ENCODE measurements around the gene FAM216B.
"Not testable (repeated sequence)": the region's sequence is repeated elsewhere in the genome, so short reads cannot be mapped to it uniquely, and the experiment has no call there.

FAM216B gene

DNA sequence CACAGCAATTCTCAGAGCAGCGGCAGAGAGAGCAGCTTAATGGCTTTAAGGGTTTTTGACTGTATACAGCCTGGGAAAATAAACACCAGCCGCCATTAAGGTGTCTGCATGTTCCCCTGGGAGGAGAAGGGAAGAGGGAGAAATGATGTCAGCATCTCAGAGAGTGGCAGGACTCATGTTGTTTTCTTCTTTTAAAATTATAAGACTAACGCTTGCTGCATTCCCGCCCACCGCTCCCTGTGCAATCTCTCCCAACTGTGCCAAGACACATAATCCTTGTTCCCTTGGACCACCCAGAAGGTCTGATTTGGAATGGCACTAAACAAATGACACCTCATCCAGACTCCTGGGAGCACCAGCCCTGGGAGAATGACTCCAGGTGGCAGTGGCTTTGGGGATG lies 27.7 kb upstream of the FAM216B start:
- H3K36me3 ChIP-seq (ENCODE audit: insufficient read depth, low read length), result no peaks in the 10 kb centered on the region
- H3K4me1 ChIP-seq (ENCODE audit: insufficient read depth, low read length), result peaks cover 7% of the 10 kb centered on the region
- H3K27ac ChIP-seq (ENCODE audit: low read depth, low read length), result no peak overlapping the region
- H3K4me3 ChIP-seq (ENCODE audit: low read depth in 1 of 2, low read length in 2 of 2), result no peak overlapping the region
- no peak overlapping the region for H3K9ac ChIP-seq (ENCODE audit: low read length)
- H3K9me3 ChIP-seq (ENCODE audit: low read length), result no peaks in the 10 kb centered on the region
- no peaks in the 10 kb centered on the region for H3K27me3 ChIP-seq (ENCODE audit: control insufficient read depth in 1 of 2, insufficient read depth in 2 of 2, low read length in 2 of 2)

DNA sequence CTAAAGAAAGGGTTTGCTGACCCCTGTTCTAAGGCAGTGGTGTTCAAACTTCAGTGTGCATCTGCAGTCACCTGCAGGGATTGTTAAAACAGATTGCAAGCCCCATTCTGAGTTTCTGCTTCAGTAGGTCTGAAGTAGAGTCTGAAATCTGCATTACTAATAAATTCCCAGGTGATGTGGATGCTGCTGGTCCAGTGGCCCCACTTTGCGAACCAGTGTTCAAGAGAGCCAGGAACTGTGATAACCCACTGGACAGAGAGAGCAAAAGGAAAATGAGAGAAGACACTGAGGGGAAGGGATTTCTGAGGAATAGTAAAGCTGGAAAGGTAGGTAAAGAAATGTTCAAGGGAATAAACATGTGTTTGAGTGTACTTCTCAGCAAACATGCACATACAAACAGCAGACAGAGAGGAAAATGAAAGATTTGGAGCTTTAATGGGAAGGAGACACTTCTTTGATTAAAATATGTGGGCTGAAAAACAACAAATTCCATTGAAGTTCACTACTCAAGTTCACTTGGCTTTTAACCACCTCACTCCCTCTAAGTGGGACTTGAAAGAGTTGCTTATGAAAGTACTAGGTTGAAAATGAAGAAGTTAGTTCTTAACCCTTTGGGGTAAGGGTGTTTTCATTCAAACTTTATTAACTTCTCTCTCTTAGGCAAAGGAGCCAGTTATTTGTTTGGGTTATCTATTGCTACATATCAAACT lies 26.4 kb upstream of the FAM216B start:
- Histone ChIP-seq H3K27ac (ENCODE audit: low read depth, low read length) (no peak overlapping the region), H3K9me3 (ENCODE audit: low read length) (no peaks in the 10 kb centered on the region), H3K27me3 (ENCODE audit: control insufficient read depth in 1 of 2, insufficient read depth in 2 of 2, low read length in 2 of 2) (no peaks in the 10 kb centered on the region), H3K4me3 (ENCODE audit: low read depth in 1 of 2, low read length in 2 of 2) (no peak overlapping the region), H3K4me1 (ENCODE audit: insufficient read depth, low read length) (peaks cover 7% of the 10 kb centered on the region), H3K9ac (ENCODE audit: low read length) (no peak overlapping the region), H3K36me3 (ENCODE audit: insufficient read depth, low read length) (no peaks in the 10 kb centered on the region)

DNA sequence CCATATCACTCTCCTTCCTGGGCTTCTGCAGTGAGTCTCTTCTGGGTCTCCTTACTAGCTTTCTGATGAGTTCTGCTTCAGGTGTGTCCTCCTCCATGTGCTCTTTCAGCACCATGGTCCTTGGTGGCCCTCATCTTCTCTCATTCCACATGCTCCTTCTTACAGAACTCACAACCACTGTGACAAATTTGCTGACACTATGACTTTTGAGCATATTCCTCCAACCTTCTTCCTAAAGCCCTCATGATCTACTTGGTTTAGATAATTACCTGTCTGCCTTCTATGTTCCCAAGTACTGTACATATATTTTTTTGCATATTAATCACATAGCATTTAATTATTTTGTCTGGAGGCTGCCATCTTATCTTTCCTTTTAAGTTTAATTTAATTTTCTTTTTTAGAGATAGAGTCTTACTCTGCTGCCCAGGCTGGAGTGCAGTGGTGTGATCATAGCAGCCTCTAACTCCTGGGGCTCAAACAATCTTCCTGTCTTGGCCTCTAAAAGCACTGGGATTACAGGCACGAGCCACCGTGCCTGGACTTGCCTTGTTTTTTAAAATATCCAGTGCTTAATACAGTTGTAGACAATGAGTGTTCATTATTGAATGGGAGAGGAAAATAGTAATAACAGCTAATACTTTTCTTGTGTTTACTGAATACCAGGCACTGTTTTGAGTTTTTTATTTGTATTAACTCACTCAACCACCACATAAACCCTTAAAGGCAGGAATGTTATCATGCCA lies 23.5 kb upstream of the FAM216B start:
- no peak overlapping the region for H3K9ac ChIP-seq (ENCODE audit: low read length)
- no peaks in the 10 kb centered on the region for H3K4me1 ChIP-seq (ENCODE audit: insufficient read depth, low read length)
- H3K27me3 ChIP-seq (ENCODE audit: control insufficient read depth in 1 of 2, insufficient read depth in 2 of 2, low read length in 2 of 2), result no peaks in the 10 kb centered on the region
- H3K27ac ChIP-seq (ENCODE audit: low read depth, low read length), result no peak overlapping the region
- no peaks in the 10 kb centered on the region for H3K9me3 ChIP-seq (ENCODE audit: low read length)
- no peak overlapping the region for H3K4me3 ChIP-seq (ENCODE audit: low read depth in 1 of 2, low read length in 2 of 2)
- no peaks in the 10 kb centered on the region for H3K36me3 ChIP-seq (ENCODE audit: insufficient read depth, low read length)

DNA sequence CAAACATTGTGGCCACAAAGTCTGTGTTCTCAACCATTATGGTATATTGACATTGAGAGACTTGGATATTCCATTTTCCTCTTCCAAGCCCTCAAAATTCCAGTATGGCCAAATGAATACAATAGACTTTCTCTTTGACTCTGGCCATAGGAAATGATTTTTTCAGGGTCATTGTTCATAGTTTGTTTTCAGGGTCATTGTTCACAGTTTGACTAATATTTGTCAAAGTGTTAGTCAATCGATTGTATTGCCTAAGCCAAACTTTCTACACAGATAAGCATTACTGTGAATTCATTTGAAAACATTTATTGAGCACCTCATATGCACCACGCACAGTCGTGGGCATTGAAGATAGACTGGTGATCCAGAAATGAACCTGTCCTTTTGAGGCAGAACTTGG lies 22.9 kb upstream of the FAM216B start:
- no peak overlapping the region for H3K4me3 ChIP-seq (ENCODE audit: low read depth in 1 of 2, low read length in 2 of 2)
- H3K27ac ChIP-seq (ENCODE audit: low read depth, low read length), result no peak overlapping the region
- H3K27me3 ChIP-seq (ENCODE audit: control insufficient read depth in 1 of 2, insufficient read depth in 2 of 2, low read length in 2 of 2), result no peaks in the 10 kb centered on the region
- no peaks in the 10 kb centered on the region for H3K36me3 ChIP-seq (ENCODE audit: insufficient read depth, low read length)
- H3K4me1 ChIP-seq (ENCODE audit: insufficient read depth, low read length), result no peaks in the 10 kb centered on the region
- no peak overlapping the region for H3K9ac ChIP-seq (ENCODE audit: low read length)
- no peaks in the 10 kb centered on the region for H3K9me3 ChIP-seq (ENCODE audit: low read length)

- Histone ChIP-seq H3K9ac (ENCODE audit: low read length) (no peak overlapping the region), H3K9me3 (ENCODE audit: low read length) (no peaks in the 10 kb centered on the region), H3K27me3 (ENCODE audit: control insufficient read depth in 1 of 2, insufficient read depth in 2 of 2, low read length in 2 of 2) (no peaks in the 10 kb centered on the region), H3K36me3 (ENCODE audit: insufficient read depth, low read length) (no peaks in the 10 kb centered on the region), H3K4me1 (ENCODE audit: insufficient read depth, low read length) (no peaks in the 10 kb centered on the region), H3K4me3 (ENCODE audit: low read depth in 1 of 2, low read length in 2 of 2) (no peak overlapping the region), H3K27ac (ENCODE audit: low read depth, low read length) (no peak overlapping the region)
These were observed 20.4 kb upstream of the FAM216B start for GRCh38 chr13:42760951-42761350.

DNA sequence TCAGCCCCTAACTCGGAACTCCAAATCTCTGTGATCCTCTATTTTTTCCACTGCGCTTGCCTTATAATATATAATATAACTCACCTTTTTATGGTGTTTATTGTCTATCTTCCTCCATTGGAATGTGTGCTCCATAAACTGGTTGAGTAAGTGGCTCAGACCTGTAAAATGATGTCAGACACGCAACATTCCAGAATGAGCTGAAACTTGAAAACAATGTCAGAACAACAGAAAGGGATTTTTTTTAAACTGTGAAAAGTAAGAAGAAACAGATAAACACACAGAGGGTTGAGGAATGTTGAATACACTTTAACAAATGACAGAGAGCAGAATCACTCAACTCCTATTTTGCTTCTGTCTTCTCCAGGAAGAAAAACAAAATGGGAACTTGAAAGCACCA lies 19.1 kb upstream of the FAM216B start:
- Histone ChIP-seq H3K36me3 (ENCODE audit: insufficient read depth, low read length) (no peaks in the 10 kb centered on the region), H3K27ac (ENCODE audit: low read depth, low read length) (no peak overlapping the region), H3K9me3 (ENCODE audit: low read length) (no peaks in the 10 kb centered on the region), H3K4me1 (ENCODE audit: insufficient read depth, low read length) (no peaks in the 10 kb centered on the region), H3K4me3 (ENCODE audit: low read depth in 1 of 2, low read length in 2 of 2) (no peak overlapping the region), H3K27me3 (ENCODE audit: control insufficient read depth in 1 of 2, insufficient read depth in 2 of 2, low read length in 2 of 2) (no peaks in the 10 kb centered on the region), H3K9ac (ENCODE audit: low read length) (no peak overlapping the region)

DNA sequence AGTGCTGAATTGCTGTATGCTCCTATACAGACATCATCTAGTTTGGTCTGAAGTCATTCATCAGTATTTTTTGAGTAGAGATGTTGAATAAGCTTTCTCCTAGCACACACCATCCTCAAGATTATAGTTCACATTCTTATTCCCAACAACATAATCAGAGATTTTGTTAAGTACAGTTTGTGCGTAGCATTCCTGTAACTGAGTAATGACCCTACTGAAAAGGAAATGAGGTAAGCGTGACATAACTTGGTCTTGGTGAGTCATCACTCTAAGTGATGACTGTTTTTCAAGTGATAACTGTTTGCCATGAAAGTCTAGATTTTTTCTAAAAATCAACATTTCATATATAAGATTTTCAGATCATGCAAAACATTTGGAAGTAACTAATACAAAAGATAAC lies 18.5 kb upstream of the FAM216B start:
- Histone ChIP-seq H3K4me3 (ENCODE audit: low read depth in 1 of 2, low read length in 2 of 2) (no peak overlapping the region), H3K9ac (ENCODE audit: low read length) (no peak overlapping the region), H3K27me3 (ENCODE audit: control insufficient read depth in 1 of 2, insufficient read depth in 2 of 2, low read length in 2 of 2) (no peaks in the 10 kb centered on the region), H3K9me3 (ENCODE audit: low read length) (no peaks in the 10 kb centered on the region), H3K4me1 (ENCODE audit: insufficient read depth, low read length) (no peaks in the 10 kb centered on the region), H3K36me3 (ENCODE audit: insufficient read depth, low read length) (no peaks in the 10 kb centered on the region), H3K27ac (ENCODE audit: low read depth, low read length) (no peak overlapping the region)

DNA sequence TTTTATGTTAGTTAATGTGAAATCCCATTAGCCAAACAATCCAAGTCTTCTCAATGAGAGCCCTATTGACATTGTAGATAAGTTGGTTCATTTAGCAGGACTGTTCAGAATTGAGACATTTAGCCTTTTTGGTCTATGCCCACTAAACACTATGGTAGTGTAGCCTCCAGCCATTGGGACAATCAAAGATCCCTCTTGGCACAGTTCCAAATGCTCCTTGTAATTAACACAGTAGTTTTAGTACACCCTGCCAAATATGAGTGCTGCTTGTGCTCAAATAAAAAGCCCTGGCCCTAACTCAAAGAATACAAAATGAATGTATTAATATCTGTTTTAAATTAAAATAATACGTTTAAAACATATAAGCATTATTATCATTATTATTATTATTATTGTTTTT lies 15.4 kb upstream of the FAM216B start:
- H3K4me1 ChIP-seq (ENCODE audit: insufficient read depth, low read length), result no peaks in the 10 kb centered on the region
- H3K36me3 ChIP-seq (ENCODE audit: insufficient read depth, low read length), result no peaks in the 10 kb centered on the region
- no peak overlapping the region for H3K27ac ChIP-seq (ENCODE audit: low read depth, low read length)
- no peaks in the 10 kb centered on the region for H3K9me3 ChIP-seq (ENCODE audit: low read length)
- no peaks in the 10 kb centered on the region for H3K27me3 ChIP-seq (ENCODE audit: control insufficient read depth in 1 of 2, insufficient read depth in 2 of 2, low read length in 2 of 2)
- H3K4me3 ChIP-seq (ENCODE audit: low read depth in 1 of 2, low read length in 2 of 2), result no peak overlapping the region
- H3K9ac ChIP-seq (ENCODE audit: low read length), result no peak overlapping the region

- H3K4me3 ChIP-seq (ENCODE audit: low read depth in 1 of 2, low read length in 2 of 2), result no peak overlapping the region
- no peaks in the 10 kb centered on the region for H3K27me3 ChIP-seq (ENCODE audit: control insufficient read depth in 1 of 2, insufficient read depth in 2 of 2, low read length in 2 of 2)
- H3K36me3 ChIP-seq (ENCODE audit: insufficient read depth, low read length), result no peaks in the 10 kb centered on the region
- no peak overlapping the region for H3K9ac ChIP-seq (ENCODE audit: low read length)
- H3K9me3 ChIP-seq (ENCODE audit: low read length), result no peaks in the 10 kb centered on the region
- no peak overlapping the region for H3K27ac ChIP-seq (ENCODE audit: low read depth, low read length)
- H3K4me1 ChIP-seq (ENCODE audit: insufficient read depth, low read length), result no peaks in the 10 kb centered on the region
These were observed 11.7 kb upstream of the FAM216B start for GRCh38 chr13:42769650-42770049.

DNA sequence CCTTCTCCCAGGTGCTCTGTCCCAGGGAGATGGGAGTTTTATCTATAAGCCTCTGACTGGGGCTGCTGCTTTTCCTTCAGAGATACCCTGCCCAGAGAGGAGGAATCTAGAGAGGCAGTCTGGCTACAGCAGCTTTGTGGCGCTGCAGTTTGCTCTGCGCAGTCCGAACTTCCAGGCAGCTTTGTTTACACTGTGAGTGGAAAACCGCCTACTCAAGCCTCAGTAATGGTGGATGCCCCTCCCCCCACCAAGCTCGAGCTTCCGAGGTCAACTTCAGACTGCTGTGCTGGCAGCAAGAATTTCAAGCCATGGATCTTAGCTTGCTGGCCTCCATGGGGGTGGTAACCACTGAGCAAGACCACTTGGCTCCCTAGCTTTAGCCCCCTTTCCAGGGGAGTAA lies 4.8 kb upstream of the FAM216B start:
- not testable (repeated sequence) for H3K27me3 ChIP-seq (ENCODE audit: control insufficient read depth in 1 of 2, insufficient read depth in 2 of 2, low read length in 2 of 2); H3K9ac ChIP-seq (ENCODE audit: low read length); H3K9me3 ChIP-seq (ENCODE audit: low read length); H3K27ac ChIP-seq (ENCODE audit: low read depth, low read length); H3K4me3 ChIP-seq (ENCODE audit: low read depth in 1 of 2, low read length in 2 of 2); H3K36me3 ChIP-seq (ENCODE audit: insufficient read depth, low read length); H3K4me1 ChIP-seq (ENCODE audit: insufficient read depth, low read length)

GRCh38 chr13:42777467-42777866 lies 3.9 kb upstream of the FAM216B start:
- Histone ChIP-seq H3K36me3 (ENCODE audit: insufficient read depth, low read length) (no peaks in the 10 kb centered on the region), H3K27ac (ENCODE audit: low read depth, low read length) (no peak overlapping the region), H3K4me3 (ENCODE audit: low read depth in 1 of 2, low read length in 2 of 2) (no peak overlapping the region), H3K9me3 (ENCODE audit: low read length) (no peaks in the 10 kb centered on the region), H3K4me1 (ENCODE audit: insufficient read depth, low read length) (no peaks in the 10 kb centered on the region), H3K27me3 (ENCODE audit: control insufficient read depth in 1 of 2, insufficient read depth in 2 of 2, low read length in 2 of 2) (no peaks in the 10 kb centered on the region), H3K9ac (ENCODE audit: low read length) (no peak overlapping the region)

- Histone ChIP-seq H3K4me1 (ENCODE audit: insufficient read depth, low read length) (no peaks in the 10 kb centered on the region), H3K27ac (ENCODE audit: low read depth, low read length) (no peak overlapping the region), H3K9ac (ENCODE audit: low read length) (no peak overlapping the region), H3K4me3 (ENCODE audit: low read depth in 1 of 2, low read length in 2 of 2) (no peak overlapping the region), H3K27me3 (ENCODE audit: control insufficient read depth in 1 of 2, insufficient read depth in 2 of 2, low read length in 2 of 2) (no peaks in the 10 kb centered on the region), H3K36me3 (ENCODE audit: insufficient read depth, low read length) (no peaks in the 10 kb centered on the region), H3K9me3 (ENCODE audit: low read length) (no peaks in the 10 kb centered on the region)
These were observed 1.3 kb upstream of the FAM216B start for GRCh38 chr13:42780044-42780443.
